Mesothelial cell of epicardium (in vitro differentiated cells): ENCODE results near the gene OR51I1. TPM values are rescaled to one million over a fixed set of nuclear protein-coding genes. Genes with fewer than 3 reads are reported as not detected.

ENCODE experiments used
- DNase-seq, 2 experiments: peaks; one replicate each; pipeline ENCODE4 v3.0.0; 2021; ENCODE audit warnings: low spot score in 2 of 2; ENCODE audit not compliant: unreplicated experiment in 2 of 2
- H3K27ac Mint-ChIP-seq: 2 replicates; pipeline ENCODE4 v1.8.0; 2021; ENCODE audit warnings: mixed read lengths
- H3K27me3 Mint-ChIP-seq: 2 replicates; pipeline ENCODE4 v1.8.0; 2021; ENCODE audit warnings: low read depth, mixed read lengths
- H3K36me3 Mint-ChIP-seq: 2 replicates; pipeline ENCODE4 v1.8.0; 2021; ENCODE audit warnings: mixed read lengths
- H3K4me1 Mint-ChIP-seq: 2 replicates; pipeline ENCODE4 v1.8.0; 2021; ENCODE audit warnings: mixed read lengths
- H3K4me3 Mint-ChIP-seq: 2 replicates; pipeline ENCODE4 v1.8.0; 2021; ENCODE audit warnings: mild to moderate bottlenecking, moderate library complexity, mixed read lengths
- H3K9me3 Mint-ChIP-seq: 2 replicates; pipeline ENCODE4 v1.8.0; 2021; ENCODE audit warnings: mixed read lengths
- total RNA-seq: library from RNA; stranded (reverse); gene quantifications from 3 replicates; pipeline ENCODE4 v1.2.1, GENCODE V29; 2021
- TF ChIP-seq, protein P1 (sequence below): fragments of 200-600 bp; sonication (generic); IDR thresholded peaks from one replicate; pipeline ENCODE4 v1.5.0; 2021; ENCODE audit warnings: antibody characterized with exemption; ENCODE audit not compliant: unreplicated experiment

The OR51I1 gene
- total RNA-seq, 1 donor from 2014 or later: 0.63 TPM

- no peaks in the 10 kb centered on the region for H3K9me3 Mint-ChIP-seq
- no peak overlapping the region for H3K4me3 Mint-ChIP-seq
- H3K4me1 Mint-ChIP-seq: no peaks in the 10 kb centered on the region
- H3K36me3 Mint-ChIP-seq: no peaks in the 10 kb centered on the region
- no peak for DNase-seq
- TF ChIP-seq, protein P1, sequence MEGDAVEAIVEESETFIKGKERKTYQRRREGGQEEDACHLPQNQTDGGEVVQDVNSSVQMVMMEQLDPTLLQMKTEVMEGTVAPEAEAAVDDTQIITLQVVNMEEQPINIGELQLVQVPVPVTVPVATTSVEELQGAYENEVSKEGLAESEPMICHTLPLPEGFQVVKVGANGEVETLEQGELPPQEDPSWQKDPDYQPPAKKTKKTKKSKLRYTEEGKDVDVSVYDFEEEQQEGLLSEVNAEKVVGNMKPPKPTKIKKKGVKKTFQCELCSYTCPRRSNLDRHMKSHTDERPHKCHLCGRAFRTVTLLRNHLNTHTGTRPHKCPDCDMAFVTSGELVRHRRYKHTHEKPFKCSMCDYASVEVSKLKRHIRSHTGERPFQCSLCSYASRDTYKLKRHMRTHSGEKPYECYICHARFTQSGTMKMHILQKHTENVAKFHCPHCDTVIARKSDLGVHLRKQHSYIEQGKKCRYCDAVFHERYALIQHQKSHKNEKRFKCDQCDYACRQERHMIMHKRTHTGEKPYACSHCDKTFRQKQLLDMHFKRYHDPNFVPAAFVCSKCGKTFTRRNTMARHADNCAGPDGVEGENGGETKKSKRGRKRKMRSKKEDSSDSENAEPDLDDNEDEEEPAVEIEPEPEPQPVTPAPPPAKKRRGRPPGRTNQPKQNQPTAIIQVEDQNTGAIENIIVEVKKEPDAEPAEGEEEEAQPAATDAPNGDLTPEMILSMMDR: no peak
- H3K27ac Mint-ChIP-seq: no peak overlapping the region
- H3K27me3 Mint-ChIP-seq: peaks cover 37% of the 10 kb centered on the region
These were observed 8.1 kb upstream of the OR51I1 start for GRCh38 chr11:5449432-5449831.

GRCh38 chr11:5449023-5449422 is 7.7 kb upstream of the OR51I1 start, which contains the start of gene OR51I2:
OR51I2 (plus strand) TSS chr11:5449323; CDS start chr11:5453489, 4,166 bp downstream.
- no peaks in the 10 kb centered on the region for H3K9me3 Mint-ChIP-seq
- peaks cover 37% of the 10 kb centered on the region for H3K27me3 Mint-ChIP-seq

DNA sequence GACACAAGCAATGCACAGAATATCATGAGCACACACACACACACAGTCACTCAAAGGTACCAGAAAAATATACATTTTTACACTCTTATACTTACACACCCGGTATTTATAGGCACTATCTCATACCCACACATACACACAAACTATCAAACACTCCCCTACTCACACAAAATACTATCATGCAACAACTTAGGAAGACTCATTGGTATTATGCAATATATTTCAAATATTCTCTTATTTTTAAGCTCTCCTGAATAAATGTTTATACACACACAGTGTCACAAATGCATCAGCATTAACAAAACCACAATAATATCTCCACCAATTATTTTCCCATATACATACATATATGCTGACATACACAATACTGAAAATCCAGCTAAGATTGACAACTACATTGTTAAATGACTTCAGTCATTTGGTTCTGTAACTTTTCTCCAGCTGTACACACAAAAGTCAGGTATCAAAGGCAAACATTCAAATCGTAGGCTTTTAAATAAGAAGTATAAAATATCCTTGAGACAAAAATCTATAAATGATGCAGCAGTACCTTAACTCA is 2.6 kb upstream of the OR51I1 start:
- no peaks in the 10 kb centered on the region for H3K4me1 Mint-ChIP-seq
- no peak overlapping the region for H3K4me3 Mint-ChIP-seq
- TF ChIP-seq, protein P1: no peak
- no peaks in the 10 kb centered on the region for H3K36me3 Mint-ChIP-seq
- H3K27me3 Mint-ChIP-seq: peaks cover 39% of the 10 kb centered on the region
- H3K9me3 Mint-ChIP-seq: peaks cover 5% of the 10 kb centered on the region
- H3K27ac Mint-ChIP-seq: no peak overlapping the region
- no peak for DNase-seq

More at GRCh38 chr11:5449023-5449422, 7.7 kb upstream of the OR51I1 start, which contains the start of gene OR51I2:
- no peak for DNase-seq
- TF ChIP-seq, protein P1: no peak
- Mint-ChIP-seq H3K4me1 (no peaks in the 10 kb centered on the region), H3K4me3 (no peak within 1 kb of the TSS), H3K36me3 (no peaks in the 10 kb centered on the region), H3K27ac (no peak within 1 kb of the TSS)

DNA sequence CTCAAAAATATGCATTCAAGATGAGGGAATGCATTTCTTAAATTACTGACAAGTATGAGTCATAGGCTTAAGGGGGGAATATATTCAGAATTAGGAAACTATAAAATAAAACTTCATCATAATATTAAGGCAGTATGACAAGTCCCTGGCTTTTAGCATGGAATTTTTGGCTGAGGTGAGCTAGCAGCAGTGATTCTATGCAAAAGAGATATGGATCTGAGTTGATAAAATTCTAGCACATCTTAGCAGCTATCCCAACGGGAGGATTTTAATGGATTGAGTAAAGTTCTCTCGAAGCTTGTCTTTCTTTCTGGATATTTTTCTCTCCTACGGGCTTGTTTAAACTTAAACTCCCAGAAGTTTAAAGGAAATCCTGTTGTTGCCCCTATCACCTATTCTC is 18.2 kb downstream of the OR51I1 start:
- no peaks in the 10 kb centered on the region for H3K36me3 Mint-ChIP-seq
- no peaks in the 10 kb centered on the region for H3K4me1 Mint-ChIP-seq
- H3K4me3 Mint-ChIP-seq: no peak overlapping the region
- TF ChIP-seq, protein P1: no peak
- H3K27me3 Mint-ChIP-seq: peaks cover 10% of the 10 kb centered on the region
- no peak overlapping the region for H3K27ac Mint-ChIP-seq
- no peak for DNase-seq
- H3K9me3 Mint-ChIP-seq: no peaks in the 10 kb centered on the region

GRCh38 chr11:5421811-5422210 is 19.5 kb downstream of the OR51I1 start, which contains the start of gene OR51Q1:
OR51Q1 (plus strand) TSS chr11:5422111; CDS start chr11:5422201, 90 bp downstream.
- H3K4me3 Mint-ChIP-seq: no peak within 1 kb of the TSS
- peaks cover 5% of the 10 kb centered on the region for H3K27me3 Mint-ChIP-seq
- H3K4me1 Mint-ChIP-seq: no peaks in the 10 kb centered on the region
- TF ChIP-seq, protein P1: no peak
- DNase-seq: no peak
- no peaks in the 10 kb centered on the region for H3K9me3 Mint-ChIP-seq
- H3K36me3 Mint-ChIP-seq: no peaks in the 10 kb centered on the region
- no peak within 1 kb of the TSS for H3K27ac Mint-ChIP-seq
